SK-N-SH (cell line): ENCODE data around the gene NSMCE1. TPM values are rescaled to one million over a fixed set of nuclear protein-coding genes. Genes with fewer than 3 reads are reported as not detected.

Experiments used
- CTCF ChIA-PET: fragments of 300-600, 350-600 bp; formaldehyde crosslinking; extraction: SDS; loops from one replicate; lab custom pipeline; 2021; lab: Yijun Ruan, JAX
- POLR2A ChIA-PET: fragments of 350-600 bp; sonication (Branson Sonifier 250); formaldehyde crosslinking; extraction: SDS; loops from one replicate; lab custom pipeline; 2020; ENCODE audit warnings: antibody characterized with exemption, inconsistent platforms; lab: Yijun Ruan, JAX
- DNase-seq: peaks from one replicate; pipeline ENCODE4 v3.0.0; 2012
- H2AFZ ChIP-seq: fragments of 200-600 bp; sonication (generic); 2 replicates; pipeline ENCODE4 v1.8.1; 2016; ENCODE audit warnings: antibody characterized with exemption, mild to moderate bottlenecking, low read depth
- H3F3A ChIP-seq: fragments of 200-600 bp; sonication (generic); replicated peaks from 2 replicates; pipeline ENCODE3; 2016; ENCODE audit warnings: antibody characterized with exemption, mild to moderate bottlenecking; ENCODE audit not compliant: insufficient read depth
- H3K27ac ChIP-seq, 2 experiments: fragments of 200-500 bp in 1 of 2; fragments of 200-600 bp in 1 of 2; sonication (Bioruptor generic) in 1 of 2; sonication (generic), shearing (Covaris generic) in 1 of 2; 2 replicates each; pipeline versions ENCODE4 v1.5.1 to v1.6.1; 2014 to 2016; ENCODE audit warnings: low read depth in 2 of 2, inconsistent platforms in 1 of 2, low read length in 1 of 2, mild to moderate bottlenecking in 1 of 2, mixed read lengths in 1 of 2
- H3K27me3 ChIP-seq: fragments of 200-600 bp; sonication (generic), shearing (Covaris generic); 2 replicates; pipeline ENCODE4 v1.6.1; 2016; ENCODE audit warnings: mixed run types; ENCODE audit not compliant: insufficient read depth
- H3K36me3 ChIP-seq, 2 experiments: fragments of 200-500 bp in 1 of 2; fragments of 200-600 bp in 1 of 2; sonication (Bioruptor generic) in 1 of 2; sonication (generic) in 1 of 2; replicated peaks in 1 of 2; 2 replicates each; pipeline versions ENCODE3 to v1.5.1; 2014 to 2016; ENCODE audit warnings: low read length in 1 of 2, mild to moderate bottlenecking in 1 of 2; ENCODE audit not compliant: insufficient read depth in 2 of 2, control insufficient read depth in 1 of 2
- H3K4me1 ChIP-seq, 2 experiments: fragments of 200-500 bp in 1 of 2; fragments of 200-600 bp in 1 of 2; sonication (Bioruptor generic) in 1 of 2; sonication (generic), shearing (Covaris generic) in 1 of 2; 2 replicates each; pipeline versions ENCODE4 v1.5.1 to v1.6.1; 2014 to 2016; ENCODE audit warnings: low read depth in 1 of 2, low read length in 1 of 2, mixed run types in 1 of 2; ENCODE audit not compliant: insufficient read depth in 2 of 2, control insufficient read depth in 1 of 2
- H3K4me2 ChIP-seq: fragments of 200-600 bp; sonication (generic), shearing (Covaris generic); 2 replicates; pipeline ENCODE4 v1.6.1; 2017; ENCODE audit warnings: mixed run types
- H3K4me3 ChIP-seq, 2 experiments: fragments of 200-500 bp in 1 of 2; fragments of 200-600 bp in 1 of 2; sonication (Bioruptor generic) in 1 of 2; sonication (generic), shearing (Covaris generic) in 1 of 2; 2 replicates each; pipeline versions ENCODE4 v1.5.1 to v1.8.1; 2014 to 2016; ENCODE audit warnings: low read depth in 2 of 2, inconsistent platforms in 1 of 2, low read length in 1 of 2, mild to moderate bottlenecking in 1 of 2, mixed read lengths in 1 of 2, moderate library complexity in 1 of 2
- H3K79me2 ChIP-seq: fragments of 200-600 bp; sonication (generic); 2 replicates; pipeline ENCODE4 v1.8.1; 2017; ENCODE audit warnings: mild to moderate bottlenecking; ENCODE audit not compliant: insufficient read depth
- H3K9ac ChIP-seq: fragments of 200-600 bp; sonication (generic); 2 replicates; pipeline ENCODE4 v1.6.1; 2017; ENCODE audit warnings: mixed run types
- H3K9me2 ChIP-seq: fragments of 200-600 bp; sonication (generic); 2 replicates; pipeline ENCODE4 v1.6.1; 2017; ENCODE audit warnings: mixed run types
- H3K9me3 ChIP-seq: fragments of 200-600 bp; sonication (generic); 2 replicates; pipeline ENCODE4 v1.6.1; 2017; ENCODE audit warnings: mixed run types, mild to moderate bottlenecking, moderate library complexity
- H4K20me1 ChIP-seq: fragments of 200-600 bp; sonication (generic); 2 replicates; pipeline ENCODE4 v1.6.1; 2017; ENCODE audit warnings: mild to moderate bottlenecking, mixed run types; ENCODE audit not compliant: insufficient read depth
- ELF1 ChIP-seq: IDR thresholded peaks from 2 replicates; pipeline ENCODE4 v1.4.0; 2012
- EP300 ChIP-seq, 2 experiments: IDR thresholded peaks; 2 replicates each; pipeline versions ENCODE4 v1.4.0 to v1.6.1; 2012; ENCODE audit warnings: borderline replicate concordance in 1 of 2, low read depth in 1 of 2, low read length in 1 of 2
- IRF3 ChIP-seq: fragments of 150-350 bp; IDR thresholded peaks from 2 replicates; pipeline ENCODE4 v1.6.1; 2016; ENCODE audit warnings: mild to moderate bottlenecking, low read depth, low read length
- MAX ChIP-seq: IDR thresholded peaks from 2 replicates; pipeline ENCODE4 v1.4.0; 2012; ENCODE audit warnings: low read depth
- PBX3 ChIP-seq: IDR thresholded peaks from 2 replicates; pipeline ENCODE4; 2012
- RCOR1 ChIP-seq: fragments of 150-350 bp; IDR thresholded peaks from 2 replicates; pipeline ENCODE4 v1.6.1; 2017; ENCODE audit warnings: antibody characterized with exemption, low read length
- REST ChIP-seq: IDR thresholded peaks from 2 replicates; pipeline ENCODE4 v1.6.1; 2012; ENCODE audit warnings: mild to moderate bottlenecking, low read depth, low read length, moderate library complexity
- RXRA ChIP-seq: IDR thresholded peaks from 2 replicates; pipeline ENCODE4 v1.4.0; 2012; ENCODE audit warnings: low read depth, mild to moderate bottlenecking, borderline replicate concordance
- SIN3A ChIP-seq: IDR thresholded peaks from 2 replicates; pipeline ENCODE4 v1.6.1; 2012; ENCODE audit warnings: low read depth, mild to moderate bottlenecking, low read length, moderate library complexity, borderline replicate concordance
- ZBTB33 ChIP-seq: IDR thresholded peaks from 2 replicates; pipeline ENCODE4 v1.4.0; 2012; ENCODE audit warnings: low read depth, borderline replicate concordance
- WGBS: methylation state at CpG from one replicate; pipeline ENCODE4 v1.1.6; 2017; ENCODE audit warnings: low lambda C conversion rate; 5-methylcytosine and 5-hydroxymethylcytosine counted together
- polyA plus RNA-seq, 3 experiments: library from polyadenylated mRNA; depleted of rRNA; stranded (reverse); fragments of >200 nt; gene quantifications; 2 replicates each; pipeline ENCODE4 v1.2.3, GENCODE V29; 2012

NSMCE1 gene
- polyA plus RNA-seq, 1 of the 3 experiments (the other 2 are of a cell fraction), result 39.8 TPM

GRCh38 chr16:27228045-27228444, 40.5 kb downstream of the NSMCE1 start:
- CTCF ChIA-PET, result interaction anchor here (0.8 kb wide), 2 partner anchors 49 to 147 kb away, joined by 3 read pairs; no protein-coding TSS in a partner anchor
- TF ChIP-seq REST, result no peak
- H3K4me3 ChIP-seq, result no peak overlapping the region
- H3K9ac ChIP-seq, result no peak overlapping the region
- H3K9me3 ChIP-seq, result no peaks in the 10 kb centered on the region
- H3F3A ChIP-seq, result no peaks in the 10 kb centered on the region
- DNase-seq, result no peak
- POLR2A ChIA-PET, result no interaction called here
- no peak overlapping the region for H3K27ac ChIP-seq
- H3K79me2 ChIP-seq, result no peaks in the 10 kb centered on the region
- H4K20me1 ChIP-seq, result no peaks in the 10 kb centered on the region
- 92% methylated on average over 11 of the region's 12 CpGs for WGBS
- H3K4me2 ChIP-seq, result no peak overlapping the region
- no peaks in the 10 kb centered on the region for H3K9me2 ChIP-seq
- no peak overlapping the region for H2AFZ ChIP-seq
- peaks cover 0 to 35% of the 10 kb centered on the region in 2 experiments for H3K36me3 ChIP-seq
- H3K27me3 ChIP-seq, result no peaks in the 10 kb centered on the region
- H3K4me1 ChIP-seq, result peaks cover 0 to 6% of the 10 kb centered on the region in 2 experiments; a peak in 1 of 4 replicates

- peaks cover 0 to 26% of the 10 kb centered on the region in 2 experiments for H3K36me3 ChIP-seq
- H3K9ac ChIP-seq, result no peak overlapping the region
- CTCF ChIA-PET, result interaction anchor here (0.7 to 0.8 kb wide), 2 partner anchors 48 to 120 kb away, joined by 3 read pairs; no protein-coding TSS in a partner anchor
- H3K27ac ChIP-seq, result no peak overlapping the region
- H3F3A ChIP-seq, result no peaks in the 10 kb centered on the region
- H3K27me3 ChIP-seq, result no peaks in the 10 kb centered on the region
- H3K4me2 ChIP-seq, result no peak overlapping the region
- POLR2A ChIA-PET, result no interaction called here
- H3K9me2 ChIP-seq, result no peaks in the 10 kb centered on the region
- no peak overlapping the region for H3K4me3 ChIP-seq
- no peaks in the 10 kb centered on the region for H3K79me2 ChIP-seq
- no peak overlapping the region for H2AFZ ChIP-seq
- no peak for DNase-seq
- WGBS, result 95% methylated on average over 9 of the region's 16 CpGs
- peaks cover 0 to 15% of the 10 kb centered on the region in 2 experiments; a peak in 1 of 4 replicates for H3K4me1 ChIP-seq
- no peaks in the 10 kb centered on the region for H4K20me1 ChIP-seq
- no peaks in the 10 kb centered on the region for H3K9me3 ChIP-seq
- TF ChIP-seq RCOR1, result no peak
- no peak for TF ChIP-seq MAX
- TF ChIP-seq RXRA, result no peak
- no peak for TF ChIP-seq SIN3A
- TF ChIP-seq PBX3, result no peak
- TF ChIP-seq REST, result no peak
- no peak for TF ChIP-seq IRF3
- TF ChIP-seq EP300 (IDR thresholded peaks at IDR 0.05; ENCODE audit: borderline replicate concordance in 1 of 2, low read depth in 1 of 2, low read length in 1 of 2), result no peak
- no peak for TF ChIP-seq ZBTB33
- no peak for TF ChIP-seq ELF1
Observed at GRCh38 chr16:27226976-27227705, 41.4 kb downstream of the NSMCE1 start.
